ENCODE results near the gene NUBPL.
A peak's percentile ranks its signal among the peaks of the same experiment; 100 is the strongest.

NUBPL gene

DNA sequence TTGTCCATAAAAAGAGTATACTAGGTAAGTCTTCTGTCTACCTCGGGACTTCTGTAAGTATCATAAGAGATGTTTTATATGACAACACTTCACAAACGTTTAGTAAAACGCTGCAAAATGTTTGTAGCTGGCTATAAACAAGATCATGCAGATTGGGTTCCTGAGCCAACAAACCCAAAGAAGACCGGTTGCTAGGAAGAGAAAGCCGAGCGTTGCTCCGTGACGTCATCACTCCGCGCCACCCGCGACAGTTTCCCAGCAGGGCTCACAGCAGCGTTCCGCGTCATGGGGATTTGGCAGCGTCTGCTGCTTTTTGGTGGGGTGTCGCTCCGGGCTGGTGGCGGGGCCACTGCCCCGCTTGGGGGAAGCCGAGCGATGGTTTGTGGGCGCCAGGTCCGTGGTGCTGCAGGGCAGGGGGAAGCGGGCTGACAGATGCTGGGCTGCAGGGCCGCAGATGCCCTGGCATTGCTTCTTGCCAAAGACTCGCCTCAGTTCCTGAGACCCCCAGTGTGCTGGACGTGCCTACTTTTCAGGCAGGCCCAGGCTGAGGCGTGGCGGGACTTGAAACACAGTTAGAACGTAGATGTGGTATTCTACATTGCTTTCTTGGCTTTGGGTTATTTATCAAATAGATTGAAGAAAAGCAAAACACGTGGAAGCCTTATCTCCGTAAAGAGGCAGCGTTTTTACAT is at the start of gene NUBPL:
NUBPL (plus strand) TSS at position 250 of the 692 bp plus-strand sequence; CDS start at position 286, 36 bp downstream.
- peak; percentile 99 for DNase-seq

DNA sequence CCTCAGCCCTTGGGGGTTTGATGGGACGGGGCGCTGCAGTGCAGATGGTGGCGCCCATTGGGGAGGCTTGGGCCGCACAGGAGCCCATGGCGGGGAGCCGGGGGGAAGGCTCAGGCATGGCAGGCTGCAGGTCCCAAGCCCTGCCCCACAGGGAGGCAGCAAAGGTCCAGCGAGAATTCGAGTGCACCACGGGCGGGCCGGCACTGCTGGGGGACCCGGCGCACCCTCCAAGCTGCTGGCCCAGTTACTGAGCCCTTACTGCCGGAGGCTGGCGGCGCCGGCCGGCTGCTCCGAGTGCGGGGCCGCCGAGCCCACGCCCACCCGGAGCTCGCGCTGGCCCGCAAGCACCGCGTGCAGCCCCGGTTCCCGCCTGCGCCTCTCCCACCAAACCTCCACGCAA is 34.1 kb upstream of the NUBPL start:
- DNase-seq: no peak

GRCh38 chr14:31527546-31527945 is 33.7 kb upstream of the NUBPL start:
- DNase-seq: no peak

GRCh38 chr14:31529053-31529452 is 32.2 kb upstream of the NUBPL start:
- DNase-seq: no peak

GRCh38 chr14:31530136-31530535 is 31.1 kb upstream of the NUBPL start:
- DNase-seq: no peak

DNA sequence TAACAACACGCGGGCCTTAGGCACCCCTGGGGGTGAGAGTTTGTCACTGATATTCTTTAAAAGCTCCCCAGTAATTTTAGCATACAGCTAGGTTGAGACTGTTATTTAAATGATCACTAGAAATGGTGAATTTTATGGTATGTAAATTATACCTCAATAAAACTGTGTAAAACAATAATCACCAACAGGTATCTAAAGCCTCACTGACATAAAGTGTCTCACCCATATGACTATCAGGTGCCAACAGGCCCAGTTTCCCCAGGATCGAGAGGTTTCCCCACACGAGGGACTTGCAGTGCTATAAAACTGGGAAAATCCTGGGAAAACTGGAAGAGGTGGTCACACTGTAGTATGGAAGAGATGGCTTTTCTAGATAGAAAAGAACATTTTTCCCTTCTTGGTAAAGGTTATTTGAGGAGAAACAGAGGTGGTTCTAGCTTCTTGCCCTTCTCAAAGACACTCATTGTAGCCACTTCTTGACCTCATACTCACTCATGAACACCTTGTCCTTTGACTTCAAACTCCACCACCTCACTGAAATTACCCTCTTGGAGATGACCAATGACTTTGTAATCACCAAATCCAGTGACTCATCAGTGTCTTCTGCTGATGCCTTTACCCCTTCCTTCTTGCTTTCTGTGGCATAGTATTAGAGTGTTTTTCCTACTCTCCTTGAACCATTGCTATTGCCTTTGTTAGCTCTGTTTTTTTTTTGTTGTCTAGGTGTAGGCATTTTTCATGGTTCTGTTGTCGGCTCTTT is 24.8 kb upstream of the NUBPL start:
- DNase-seq: no peak

GRCh38 chr14:31541702-31542101 is 19.5 kb upstream of the NUBPL start:
- DNase-seq: no peak

DNA sequence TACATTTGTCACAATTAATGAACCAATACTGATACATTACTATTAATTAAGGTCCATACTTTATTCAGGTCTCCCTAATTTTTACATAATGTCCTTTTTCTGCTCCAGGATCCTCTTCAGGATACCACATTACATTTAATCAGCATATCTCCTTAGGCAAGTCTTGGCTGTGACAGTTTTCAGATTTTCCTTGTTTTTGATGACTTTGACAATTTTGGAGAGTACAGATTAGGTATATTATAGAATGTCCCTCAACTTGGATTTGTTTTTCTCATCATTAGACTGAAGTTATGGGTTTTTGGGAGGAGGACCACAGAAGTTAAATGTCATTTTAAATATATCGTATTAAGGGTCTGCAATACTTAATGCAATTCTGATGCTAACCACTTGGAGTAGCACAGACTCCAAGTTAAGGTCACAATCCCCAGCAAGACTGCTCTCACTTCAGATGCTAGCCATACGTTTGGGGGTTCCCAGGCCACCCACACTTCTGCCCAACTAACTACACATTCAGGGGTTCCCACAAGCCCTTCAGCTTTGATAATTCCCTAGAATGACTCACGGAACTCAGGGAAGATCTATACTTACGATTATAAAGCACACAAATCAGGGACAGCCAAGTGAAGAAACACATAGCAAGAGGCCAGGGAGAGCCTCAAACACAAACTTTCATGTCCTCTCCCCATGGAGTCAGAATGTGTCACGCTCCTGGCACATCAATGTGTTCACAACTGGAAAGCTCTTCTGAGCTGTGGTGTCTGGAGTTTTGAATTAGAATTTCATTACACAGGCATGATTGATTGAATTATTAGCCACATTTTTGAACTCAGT is 17.0 kb upstream of the NUBPL start:
- no peak for DNase-seq

GRCh38 chr14:31544816-31545215 is 16.4 kb upstream of the NUBPL start:
- DNase-seq: no peak

DNA sequence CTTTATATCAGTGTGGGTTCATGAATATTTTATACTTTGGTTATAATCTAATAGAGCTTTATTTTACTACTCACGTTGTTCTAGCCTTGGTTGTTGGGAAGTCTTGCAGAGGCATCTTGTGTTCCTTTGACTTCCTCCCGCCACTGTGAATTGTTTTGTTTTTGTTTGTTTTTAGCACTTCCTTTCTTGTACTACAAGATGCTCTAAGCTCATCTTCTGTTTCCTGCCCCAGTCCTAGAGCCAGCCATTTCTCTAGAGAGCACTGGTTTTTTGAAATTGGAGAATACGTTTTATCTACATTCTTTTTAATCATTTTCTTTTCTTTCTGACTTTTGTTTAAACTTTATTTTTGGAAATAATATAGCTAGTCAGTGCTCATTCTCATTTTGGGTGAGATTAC is 15.9 kb upstream of the NUBPL start:
- DNase-seq: no peak

DNA sequence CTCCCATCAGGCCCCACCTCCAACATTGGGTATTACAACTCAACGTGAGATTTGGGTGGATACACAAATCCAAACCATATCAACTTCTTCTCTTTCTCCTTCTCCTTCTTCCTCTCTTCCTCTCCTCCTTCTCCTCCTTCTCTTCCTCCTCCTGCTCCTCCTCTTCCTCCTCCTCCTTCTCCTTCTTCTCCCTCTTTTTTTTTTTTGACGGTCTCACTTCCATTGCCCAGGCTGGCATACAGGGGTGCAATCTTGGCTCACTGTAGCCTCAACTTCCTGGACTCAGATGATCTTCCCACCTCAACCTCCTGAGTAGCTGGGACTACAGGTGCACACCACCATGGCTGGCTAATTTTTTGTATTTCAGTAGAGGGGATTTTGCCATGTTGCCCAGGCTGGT is 11.4 kb upstream of the NUBPL start:
- DNase-seq: no peak

GRCh38 chr14:31550589-31550988 is 10.6 kb upstream of the NUBPL start:
- DNase-seq: no peak

DNA sequence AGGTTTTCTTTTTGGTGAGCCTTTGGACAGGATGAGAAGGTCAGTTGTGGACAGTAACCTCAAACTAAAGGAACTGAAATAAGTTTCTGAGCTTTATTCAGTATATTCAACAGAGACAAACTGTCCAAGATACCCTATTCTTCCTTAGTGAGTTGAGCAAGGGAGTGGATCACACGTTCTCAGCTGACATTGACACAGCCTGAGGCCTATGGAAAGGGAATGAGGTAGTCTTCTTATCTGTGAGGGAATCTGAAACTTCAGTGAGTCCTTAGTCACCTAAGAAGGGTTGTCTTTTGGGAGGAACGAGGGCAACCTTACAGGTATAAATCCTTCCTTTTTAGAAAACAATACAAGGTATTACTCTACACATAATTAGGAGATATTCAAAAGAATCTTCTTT is 5.0 kb upstream of the NUBPL start:
- no peak for DNase-seq

DNA sequence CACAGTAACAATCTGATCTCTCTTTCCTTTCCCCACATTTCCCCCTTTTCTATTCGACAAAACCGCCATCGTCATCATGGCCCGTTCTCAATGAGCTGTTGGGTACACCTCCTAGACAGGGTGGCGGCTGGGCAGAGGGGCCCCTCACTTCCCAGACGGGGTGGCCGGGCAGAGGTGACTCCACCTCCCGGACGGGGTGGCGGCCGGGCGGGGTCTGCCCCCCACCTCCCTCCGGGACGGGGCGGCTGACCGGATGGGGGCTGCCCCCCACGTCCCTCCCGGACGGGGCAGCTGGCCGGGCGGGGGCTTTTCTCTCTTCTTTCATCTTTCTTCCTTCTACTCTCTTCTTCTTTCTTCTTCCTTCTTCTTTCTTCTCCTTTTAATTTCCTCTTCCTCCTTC is 1.3 kb upstream of the NUBPL start:
- DNase-seq: no peak

GRCh38 chr14:31560759-31561154 is 447 bp upstream of the NUBPL start:
- no peak for DNase-seq

DNA sequence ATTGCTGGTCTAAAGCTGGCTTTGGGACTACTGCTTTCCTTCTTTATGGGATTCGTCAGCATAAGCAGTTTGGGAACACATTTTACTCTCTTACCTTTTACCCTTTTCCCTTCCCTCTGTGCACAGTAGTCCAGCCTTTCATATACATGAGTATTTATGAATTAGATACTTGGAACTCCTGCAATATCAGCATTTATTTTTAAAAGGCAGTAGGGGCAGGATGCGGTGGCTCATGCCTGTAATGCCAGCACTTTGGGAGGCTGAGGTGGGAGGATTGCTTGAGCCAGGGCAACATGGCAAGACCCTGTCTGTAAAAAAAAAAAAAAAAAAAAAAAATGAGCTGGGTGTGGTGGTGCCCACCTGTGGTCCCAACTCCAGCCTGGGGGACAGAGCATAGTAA is 3.0 kb downstream of the NUBPL start:
- DNase-seq: no peak

DNA sequence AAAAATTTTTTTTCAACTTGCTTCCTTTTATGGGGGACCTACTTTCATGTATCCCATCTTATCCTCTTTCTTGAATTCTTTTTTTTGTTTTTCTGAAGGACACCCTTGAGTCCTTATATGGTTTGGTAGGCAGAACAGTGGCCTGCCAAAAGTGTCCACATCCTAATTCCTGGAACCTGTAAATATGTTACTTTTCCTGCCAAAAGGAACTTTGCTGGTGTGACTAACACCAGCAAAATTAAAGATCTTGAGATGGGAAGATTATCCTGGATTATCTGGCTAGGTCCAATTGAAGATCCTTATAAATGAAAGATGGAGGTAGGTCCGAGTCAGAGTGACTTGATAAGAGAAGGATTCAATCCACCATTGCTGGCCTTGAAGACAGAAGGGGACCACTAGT is 5.3 kb downstream of the NUBPL start:
- DNase-seq: no peak

DNA sequence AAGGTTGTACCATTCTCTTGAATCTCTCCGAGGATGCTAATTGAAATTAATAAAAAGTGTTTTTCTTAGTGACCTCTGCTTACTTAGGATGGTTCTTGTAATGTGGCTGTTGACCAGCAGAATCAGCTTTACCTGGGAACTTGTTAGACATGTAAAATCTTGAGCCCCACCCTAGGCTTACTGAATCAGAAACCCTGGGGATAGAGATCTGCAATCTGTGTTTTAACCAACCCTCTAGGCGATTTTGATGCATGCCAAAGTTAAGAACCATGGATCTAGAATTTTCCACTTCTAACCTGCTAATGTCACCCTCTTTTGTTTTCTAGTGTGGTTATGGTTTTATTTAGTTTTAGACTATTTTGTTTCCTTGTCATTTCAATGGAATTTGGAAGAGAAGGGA is 6.5 kb downstream of the NUBPL start:
- DNase-seq: no peak

- DNase-seq: no peak
Observed at GRCh38 chr14:31568161-31568560, 7.0 kb downstream of the NUBPL start.

GRCh38 chr14:31568671-31569070 is 7.5 kb downstream of the NUBPL start:
- DNase-seq: no peak

- DNase-seq: no peak
Observed at GRCh38 chr14:31572955-31573354, 11.8 kb downstream of the NUBPL start.

GRCh38 chr14:31576949-31577348 is 15.7 kb downstream of the NUBPL start:
- no peak for DNase-seq

GRCh38 chr14:31578266-31578665 is 17.1 kb downstream of the NUBPL start:
- DNase-seq: no peak
